Uterus (tissue), 2 donors: Measurements from ENCODE around the gene DYRK2.
A peak's percentile ranks its signal among the peaks of the same experiment; 100 is the strongest.

Experiments used
- CTCF ChIP-seq, 4 experiments: fragments of 200-600 bp in 2 of 4; fragments of 450-650 bp in 2 of 4; sonication (generic) in 2 of 4; IDR thresholded peaks; one replicate each; pipeline ENCODE4 v1.5.1; 2016 to 2019; ENCODE audit warnings: antibody characterized with exemption in 4 of 4, mild to moderate bottlenecking in 2 of 4, moderate library complexity in 1 of 4
- POLR2A ChIP-seq, 2 donors: fragments of 450-650 bp; IDR thresholded peaks; one replicate each; pipeline ENCODE4 v1.6.1; 2016; ENCODE audit warnings: antibody characterized with exemption in 2 of 2, mild to moderate bottlenecking in 1 of 2, moderate library complexity in 1 of 2

- TF ChIP-seq CTCF (IDR thresholded peaks at IDR 0.05) (peak in 2 of 4 experiments; percentile 26 to 28), POLR2A (IDR thresholded peaks at IDR 0.05) (no peak)
These were observed 2.7 kb downstream of the DYRK2 start for GRCh38 chr12:67651132-67651695.
